ENCODE measurements around the gene KIF6. TPM values are rescaled to one million over a fixed set of nuclear protein-coding genes. Genes with fewer than 3 reads are reported as not detected.

The KIF6 gene
- total and polyA plus RNA-seq, 2 of the 8 experiments (the other 6 are each of a cell fraction or from before 2014, with no cell fraction given), result 0.53 to 0.65 TPM

DNA sequence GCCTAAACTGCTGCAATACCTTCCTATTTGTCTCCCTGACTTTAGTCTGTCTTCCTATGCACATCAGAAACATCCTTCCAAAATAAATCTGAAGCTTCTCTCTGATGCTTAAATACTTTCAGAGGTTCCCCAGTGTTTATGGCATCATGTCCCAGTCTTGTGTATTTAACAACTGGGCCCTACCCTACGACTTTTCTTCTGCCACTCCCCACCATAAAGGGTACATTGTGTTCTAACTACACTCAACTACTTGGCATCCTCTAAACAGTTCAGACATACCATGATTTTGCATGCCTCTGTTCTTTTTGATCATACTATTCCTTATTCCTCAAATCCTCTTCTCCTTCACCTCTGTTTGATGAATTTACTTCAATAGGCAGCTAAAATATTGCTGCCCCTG, 259.7 kb downstream of the KIF6 start (continued):
- no peak for TF ChIP-seq GABPA (IDR thresholded peaks at IDR 0.05; ENCODE audit: borderline replicate concordance, insufficient read depth, low read length)

Measured in H1 (cell line).